Dedifferentiated amniotic fluid mesenchymal stem cell (primary cell): ENCODE data around the gene C1orf146.
"Not testable (repeated sequence)": the region's sequence is repeated elsewhere in the genome, so short reads cannot be mapped to it uniquely, and the experiment has no call there.

Experiments
- DNase-seq: peaks from one replicate; pipeline ENCODE4 v3.0.0-alpha.2; 2016; ENCODE audit errors: extremely low spot score

The C1orf146 gene

GRCh38 chr1:92217721-92218120 lies at the start of gene C1orf146:
TSS of gene C1orf146 (plus strand) at chr1:92217915. CDS start at chr1:92231421, 13,506 bp downstream.
- no peak for DNase-seq

- DNase-seq = no peak
These were observed 49.1 kb upstream of the C1orf146 start for GRCh38 chr1:92168657-92169056.

GRCh38 chr1:92169214-92170005 lies 48.3 kb upstream of the C1orf146 start:
- no peak for DNase-seq

- DNase-seq = peak; percentile 55
These were observed 33.1 kb upstream of the C1orf146 start for GRCh38 chr1:92184632-92185031.

GRCh38 chr1:92186081-92186480 lies 31.6 kb upstream of the C1orf146 start:
- no peak for DNase-seq

- no peak for DNase-seq
These were observed 29.1 kb upstream of the C1orf146 start for GRCh38 chr1:92188436-92189255.

GRCh38 chr1:92191726-92192125 lies 26.0 kb upstream of the C1orf146 start:
- no peak for DNase-seq

GRCh38 chr1:92192246-92192645 lies 25.5 kb upstream of the C1orf146 start:
- no peak for DNase-seq

GRCh38 chr1:92194511-92194910 lies 23.2 kb upstream of the C1orf146 start:
- DNase-seq = no peak

- no peak for DNase-seq
These were observed 15.7 kb upstream of the C1orf146 start for GRCh38 chr1:92201973-92202372.

GRCh38 chr1:92203105-92203504 lies 14.6 kb upstream of the C1orf146 start:
- no peak for DNase-seq

GRCh38 chr1:92210701-92211100 lies 7.0 kb upstream of the C1orf146 start:
- no peak for DNase-seq

GRCh38 chr1:92211166-92211565 lies 6.5 kb upstream of the C1orf146 start:
- peak; percentile 79 for DNase-seq

GRCh38 chr1:92218559-92218958 lies 844 bp downstream of the C1orf146 start:
- no peak for DNase-seq

- DNase-seq = no peak
These were observed 1.3 kb downstream of the C1orf146 start for GRCh38 chr1:92219028-92219427.

GRCh38 chr1:92228401-92228800 lies 10.7 kb downstream of the C1orf146 start:
- DNase-seq = no peak

GRCh38 chr1:92230736-92231135 lies 13.0 kb downstream of the C1orf146 start:
- no peak for DNase-seq

GRCh38 chr1:92240034-92240433 lies 22.3 kb downstream of the C1orf146 start:
- DNase-seq = no peak

- no peak for DNase-seq
These were observed 26.7 kb downstream of the C1orf146 start for GRCh38 chr1:92244376-92244775.

GRCh38 chr1:92254714-92255113 lies 37.0 kb downstream of the C1orf146 start:
- DNase-seq = not testable (repeated sequence)

GRCh38 chr1:92259350-92259749 lies 41.6 kb downstream of the C1orf146 start:
- no peak for DNase-seq

- DNase-seq = no peak
These were observed 44.8 kb downstream of the C1orf146 start for GRCh38 chr1:92262516-92262915.

GRCh38 chr1:92273039-92273438 lies 55.3 kb downstream of the C1orf146 start:
- DNase-seq = no peak
